Thyroid gland (tissue), 4 donors: ENCODE results near the gene DZANK1.
"Not testable (repeated sequence)": the region's sequence is repeated elsewhere in the genome, so short reads cannot be mapped to it uniquely, and the experiment has no call there.

Experiments
- CTCF ChIP-seq, 6 experiments: fragments of 200-600 bp in 3 of 6; fragments of 450-650 bp in 3 of 6; sonication (generic) in 3 of 6; IDR thresholded peaks; one replicate each; pipeline ENCODE4 v1.5.1; 2016 to 2019; ENCODE audit warnings: antibody characterized with exemption in 6 of 6, mild to moderate bottlenecking in 2 of 6, inconsistent platforms in 1 of 6, moderate library complexity in 1 of 6
- POLR2A ChIP-seq, 2 donors: fragments of 450-650 bp; IDR thresholded peaks; one replicate each; pipeline ENCODE4 v1.6.1; 2017; ENCODE audit warnings: antibody characterized with exemption in 2 of 2, mild to moderate bottlenecking in 2 of 2, moderate library complexity in 1 of 2

GRCh38 chr20:18349749-18350148 is 117.1 kb downstream of the DZANK1 start:
- TF ChIP-seq POLR2A, CTCF (IDR thresholded peaks at IDR 0.05): not testable (repeated sequence)
